COLO829 (cell line): Measurements from ENCODE around the gene MC1R.
A peak's percentile ranks its signal among the peaks of the same experiment; 100 is the strongest.
"Not testable (repeated sequence)": the region's sequence is repeated elsewhere in the genome, so short reads cannot be mapped to it uniquely, and the experiment has no call there.

Experiments
- DNase-seq: peaks from one replicate; pipeline ENCODE4 v3.0.0; 2012; ENCODE audit warnings: low spot score

MC1R gene

GRCh38 chr16:89914642-89915285, 3.9 kb upstream of the MC1R start:
- not testable (repeated sequence) for DNase-seq

- DNase-seq = no peak
Observed at GRCh38 chr16:89915303-89916232, 3.1 kb upstream of the MC1R start.

GRCh38 chr16:89917773-89918452, 749 bp upstream of the MC1R start:
- DNase-seq = peak; percentile 69

- no peak for DNase-seq
Observed at GRCh38 chr16:89919535-89920406, 1.1 kb downstream of the MC1R start.

- DNase-seq = no peak
Observed at GRCh38 chr16:89920723-89921122, 2.1 kb downstream of the MC1R start.

- DNase-seq = no peak
Observed at GRCh38 chr16:89921131-89921701, 2.6 kb downstream of the MC1R start.

- peak; percentile 85 for DNase-seq
Observed at GRCh38 chr16:89921702-89922476, 3.2 kb downstream of the MC1R start.

GRCh38 chr16:89922477-89922883, 3.8 kb downstream of the MC1R start:
- DNase-seq = peak; percentile 69

GRCh38 chr16:89922884-89923639, 4.4 kb downstream of the MC1R start, which contains the start of gene TUBB3:
TSS of gene TUBB3 (plus strand) at chr16:89923342. CDS start at chr16:89923402, 60 bp downstream.
- peak; percentile 84 for DNase-seq

- DNase-seq = no peak
Observed at GRCh38 chr16:89923640-89924296, 5.1 kb downstream of the MC1R start.

GRCh38 chr16:89924297-89924924, 5.7 kb downstream of the MC1R start:
- no peak for DNase-seq

- no peak for DNase-seq
Observed at GRCh38 chr16:89924925-89925307, 6.3 kb downstream of the MC1R start.

- no peak for DNase-seq
Observed at GRCh38 chr16:89925596-89926079, 7.0 kb downstream of the MC1R start.

GRCh38 chr16:89931305-89931896, 12.7 kb downstream of the MC1R start:
- no peak for DNase-seq

- DNase-seq = no peak
Observed at GRCh38 chr16:89931964-89932363, 13.3 kb downstream of the MC1R start.

GRCh38 chr16:89934019-89934418, 15.4 kb downstream of the MC1R start:
- not testable (repeated sequence) for DNase-seq

- DNase-seq = no peak
Observed at GRCh38 chr16:89934611-89935553, 16.2 kb downstream of the MC1R start.
